ENCODE results near the gene RBM26.

- TF ChIP-seq CTCF (IDR thresholded peaks at IDR 0.05) (no peak), EP300 (IDR thresholded peaks at IDR 0.05) (no peak), POLR2AphosphoS5 (IDR thresholded peaks at IDR 0.05) (no peak), POLR2A (IDR thresholded peaks at IDR 0.05) (no peak)
These were observed 589 bp downstream of the RBM26 start for GRCh38 chr13:79405501-79405830.
